ENCODE measurements around the gene UNC93B1. TPM values are rescaled to one million over a fixed set of nuclear protein-coding genes. Genes with fewer than 3 reads are reported as not detected.

The UNC93B1 gene
- total and polyA plus RNA-seq, 2 of the 13 experiments (the other 11 are each of a cell fraction or from before 2014, with no cell fraction given): 8.8 to 18.9 TPM

DNA sequence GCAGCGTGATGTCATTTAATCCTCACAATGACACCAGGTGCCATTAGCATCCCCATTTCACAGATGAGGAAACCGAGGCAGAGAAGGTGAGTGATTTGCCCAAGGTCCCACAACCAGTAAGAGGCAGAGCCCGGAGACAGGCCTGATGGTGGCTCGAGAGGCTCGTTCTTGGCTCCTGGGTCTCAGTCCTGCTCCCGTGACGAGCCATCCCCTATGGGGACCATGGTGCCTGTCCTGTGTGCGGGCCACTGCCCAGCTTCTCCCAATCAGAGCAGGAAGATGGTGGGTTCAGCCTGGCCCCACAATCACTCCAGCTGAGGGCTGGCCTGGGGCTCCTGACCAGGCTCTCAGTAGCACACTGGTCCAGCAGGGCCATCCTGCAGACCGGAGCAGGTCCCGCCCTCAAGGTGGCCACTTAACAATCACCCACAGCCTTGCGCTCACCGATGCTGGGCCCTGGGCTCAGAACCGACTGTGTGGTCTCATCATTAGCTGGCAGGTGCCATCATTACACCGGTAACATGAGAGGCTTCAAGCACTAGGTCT is 9.8 kb upstream of the UNC93B1 start (continued):
- TF ChIP-seq MYNN (CRISPR knock-in tag; IDR thresholded peaks at IDR 0.05; ENCODE audit: low read depth) (no peak), ZNF34 (CRISPR knock-in tag; IDR thresholded peaks at IDR 0.05; ENCODE audit: borderline replicate concordance) (no peak), RFXANK (CRISPR knock-in tag; IDR thresholded peaks at IDR 0.05) (no peak), BCL6 (CRISPR knock-in tag; IDR thresholded peaks at IDR 0.05) (no peak)
- TF ChIP-seq, protein P1, sequence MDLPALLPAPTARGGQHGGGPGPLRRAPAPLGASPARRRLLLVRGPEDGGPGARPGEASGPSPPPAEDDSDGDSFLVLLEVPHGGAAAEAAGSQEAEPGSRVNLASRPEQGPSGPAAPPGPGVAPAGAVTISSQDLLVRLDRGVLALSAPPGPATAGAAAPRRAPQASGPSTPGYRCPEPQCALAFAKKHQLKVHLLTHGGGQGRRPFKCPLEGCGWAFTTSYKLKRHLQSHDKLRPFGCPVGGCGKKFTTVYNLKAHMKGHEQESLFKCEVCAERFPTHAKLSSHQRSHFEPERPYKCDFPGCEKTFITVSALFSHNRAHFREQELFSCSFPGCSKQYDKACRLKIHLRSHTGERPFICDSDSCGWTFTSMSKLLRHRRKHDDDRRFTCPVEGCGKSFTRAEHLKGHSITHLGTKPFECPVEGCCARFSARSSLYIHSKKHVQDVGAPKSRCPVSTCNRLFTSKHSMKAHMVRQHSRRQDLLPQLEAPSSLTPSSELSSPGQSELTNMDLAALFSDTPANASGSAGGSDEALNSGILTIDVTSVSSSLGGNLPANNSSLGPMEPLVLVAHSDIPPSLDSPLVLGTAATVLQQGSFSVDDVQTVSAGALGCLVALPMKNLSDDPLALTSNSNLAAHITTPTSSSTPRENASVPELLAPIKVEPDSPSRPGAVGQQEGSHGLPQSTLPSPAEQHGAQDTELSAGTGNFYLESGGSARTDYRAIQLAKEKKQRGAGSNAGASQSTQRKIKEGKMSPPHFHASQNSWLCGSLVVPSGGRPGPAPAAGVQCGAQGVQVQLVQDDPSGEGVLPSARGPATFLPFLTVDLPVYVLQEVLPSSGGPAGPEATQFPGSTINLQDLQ (CRISPR knock-in tag; IDR thresholded peaks at IDR 0.05): no peak
- TF ChIP-seq, protein P2, sequence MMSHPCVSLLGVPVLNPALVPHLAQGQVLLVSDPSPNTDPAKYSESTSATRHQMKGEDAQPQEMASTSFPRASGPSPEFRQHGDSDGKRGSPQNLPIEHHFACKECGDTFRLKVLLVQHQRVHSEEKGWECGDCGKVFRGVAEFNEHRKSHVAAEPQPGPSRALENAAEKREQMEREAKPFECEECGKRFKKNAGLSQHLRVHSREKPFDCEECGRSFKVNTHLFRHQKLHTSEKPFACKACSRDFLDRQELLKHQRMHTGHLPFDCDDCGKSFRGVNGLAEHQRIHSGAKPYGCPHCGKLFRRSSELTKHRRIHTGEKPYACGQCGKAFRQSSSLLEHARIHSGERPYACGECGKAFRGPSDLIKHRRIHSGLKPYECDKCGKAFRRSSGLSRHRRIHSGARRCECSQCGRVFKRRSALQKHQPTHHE (CRISPR knock-in tag; IDR thresholded peaks at IDR 0.05; ENCODE audit: borderline replicate concordance): no peak

DNA sequence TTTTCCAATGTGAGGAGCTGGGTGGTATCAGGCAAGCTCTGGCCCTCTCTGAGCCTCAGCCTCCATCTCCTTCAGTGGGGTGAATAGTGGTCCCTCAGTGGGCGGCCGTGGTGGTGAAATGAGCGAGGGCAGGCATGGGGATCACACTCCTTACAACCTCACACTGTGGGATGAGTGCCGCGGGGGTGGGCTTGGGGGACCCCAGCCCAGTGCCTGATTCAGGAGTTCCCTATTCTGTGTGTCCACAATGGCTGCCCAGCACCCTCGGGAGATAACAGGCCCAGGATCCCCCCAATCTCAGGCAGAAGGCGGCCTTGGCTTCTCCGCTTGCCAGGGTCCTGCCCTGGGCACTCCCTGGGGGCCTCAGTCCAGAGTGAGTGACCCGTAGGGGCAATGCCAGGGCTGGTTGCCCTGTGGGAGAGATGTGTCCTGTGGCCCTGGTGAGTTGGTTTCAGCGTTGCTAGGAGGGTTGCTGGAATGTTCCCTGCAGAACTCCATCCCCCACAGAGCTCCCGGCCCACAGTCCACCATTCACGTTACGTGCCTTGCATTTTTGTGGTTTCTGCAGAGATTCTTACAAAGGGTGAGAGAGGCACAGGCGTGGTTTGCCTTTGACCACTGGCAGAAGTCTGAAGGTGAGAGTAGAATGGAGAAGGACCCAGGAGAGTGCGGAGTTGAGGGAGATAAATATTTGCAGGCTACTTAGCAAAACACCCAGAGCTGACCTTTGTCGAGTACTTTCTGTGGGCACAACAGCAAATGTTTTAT is 9.1 kb upstream of the UNC93B1 start:
- Histone ChIP-seq H3K79me2 (ENCODE audit: insufficient read depth, low read length) (no peaks in the 10 kb centered on the region), H3K27ac (ENCODE audit: extremely low read length, insufficient read depth, low read length) (peak overlapping the region; percentile 74), H2AFZ (ENCODE audit: low read length) (no peak overlapping the region), H3K27me3 (ENCODE audit: control insufficient read depth in 1 of 2, insufficient read depth in 2 of 2, low read length in 2 of 2) (no peaks in the 10 kb centered on the region), H3K9me3 (ENCODE audit: low read length) (no peaks in the 10 kb centered on the region), H3K36me3 (replicated peaks in 1 of 2; ENCODE audit: control insufficient read depth in 1 of 2, insufficient read depth in 2 of 2, low read length in 2 of 2) (no peaks in the 10 kb centered on the region), H3K4me1 (ENCODE audit: insufficient read depth, low read length) (peaks cover 98% of the 10 kb centered on the region), H3K4me2 (ENCODE audit: low read depth, low read length) (peak overlapping the region; percentile 52), H3K9ac (ENCODE audit: insufficient read depth, low read depth, low read length) (peak overlapping the region; percentile 56), H4K20me1 (ENCODE audit: insufficient read depth, low read length) (no peaks in the 10 kb centered on the region), H3K4me3 (replicated peaks in 1 of 3; ENCODE audit: insufficient read depth in 1 of 3, low read depth in 2 of 3, low read length in 3 of 3) (peak overlapping the region in 1 of 3 experiments; percentile 25; a peak in 1 of 6 replicates)
- DNase-seq (ENCODE audit: low spot score): peak; percentile 96
- FAIRE-seq: peak; percentile 96
- ChIA-PET CTCF (ENCODE audit: low intra/inter-chr PET ratio, low total read pairs) (no interaction called here), POLR2A (interaction anchor here (0.7 to 1.5 kb wide), 3 partner anchors 8 to 125 kb away, joined by 3 to 15 read pairs (median 3); partner anchors contain the start of gene TCIRG1)
- 12% methylated on average over 10 of the region's 16 CpGs for WGBS (ENCODE audit: low lambda C conversion rate)
- in situ Hi-C loops (cut with HindIII; ENCODE audit: extremely low pct_ligation_motif_present, low pct_unique_long_range_greater_than_20kb) (no loop called here), intact Hi-C loops (cut with micrococcal nuclease; ENCODE audit: unreplicated experiment) (no loop called here)
- peak; percentile 25 for ATAC-seq
- BruUV-seq (replicated peaks): no TSS peak
- TF ChIP-seq, protein P3, sequence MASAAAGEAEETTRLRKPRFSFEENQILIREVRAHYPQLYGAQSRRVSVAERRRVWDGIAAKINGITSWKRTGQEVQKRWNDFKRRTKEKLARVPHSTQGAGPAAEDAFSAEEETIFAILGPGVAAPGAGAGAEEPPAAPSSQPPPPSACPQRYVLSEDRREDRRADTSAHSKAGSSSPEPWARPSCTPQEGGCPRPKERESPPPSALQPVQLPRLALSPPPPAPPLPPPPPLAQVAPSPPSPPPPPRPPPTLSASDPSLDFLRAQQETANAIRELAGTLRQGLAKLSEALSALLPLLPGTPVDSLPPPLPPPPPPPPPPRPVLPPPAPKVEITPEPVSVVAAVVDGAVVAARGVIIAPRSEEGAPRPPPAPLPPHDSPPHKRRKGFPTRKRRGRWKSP (CRISPR knock-in tag; IDR thresholded peaks at IDR 0.05): 0 out of 2 replicates have a peak, but pooled peaks have one; percentile 47
- no peak for TF ChIP-seq JDP2 (CRISPR knock-in tag; IDR thresholded peaks at IDR 0.05; ENCODE audit: borderline replicate concordance)
- TF ChIP-seq ZBTB7B (CRISPR knock-in tag; IDR thresholded peaks at IDR 0.05): peak; percentile 47; the same call in 1 of the 2 replicates
- peak; percentile 34; the same call in 1 of the 2 replicates for TF ChIP-seq THAP11 (CRISPR knock-in tag; IDR thresholded peaks at IDR 0.05)
- TF ChIP-seq RBM39 (IDR thresholded peaks at IDR 0.05; ENCODE audit: low read depth, low read length, poor library complexity, severe bottlenecking): no peak
- TF ChIP-seq HDAC1 (CRISPR knock-in tag; IDR thresholded peaks at IDR 0.05): peak; percentile 44; the same call in 1 of the 2 replicates
- no peak for TF ChIP-seq SMARCE1 (IDR thresholded peaks at IDR 0.05; ENCODE audit: borderline replicate concordance)
- no peak for TF ChIP-seq KLF12 (CRISPR knock-in tag; IDR thresholded peaks at IDR 0.05; ENCODE audit: borderline replicate concordance)
- TF ChIP-seq ZNF768 (CRISPR knock-in tag; IDR thresholded peaks at IDR 0.05): peak; percentile 92
- TF ChIP-seq ZMAT3 (CRISPR knock-in tag; conservative IDR thresholded peaks at IDR 0.05): no peak
- TF ChIP-seq KLF11 (CRISPR knock-in tag; IDR thresholded peaks at IDR 0.05): no peak
- peak; percentile 68; the same call in 1 of the 2 replicates for TF ChIP-seq ZNF564 (CRISPR knock-in tag; IDR thresholded peaks at IDR 0.05)
- no peak for TF ChIP-seq KDM4B (CRISPR knock-in tag; IDR thresholded peaks at IDR 0.05)
